ACC112 (cell line): ENCODE results near the gene REEP5.
"Not testable (repeated sequence)": the region's sequence is repeated elsewhere in the genome, so short reads cannot be mapped to it uniquely, and the experiment has no call there.

ENCODE experiments used
- H2AFZ ChIP-seq: fragments of 200-600 bp; sonication (generic); one replicate; pipeline ENCODE4 v1.6.0; 2017; ENCODE audit warnings: antibody characterized with exemption, low read length; ENCODE audit not compliant: unreplicated experiment
- H3K27ac ChIP-seq: fragments of 200-600 bp; sonication (generic); 2 replicates; pipeline ENCODE4 v1.5.1; 2014; ENCODE audit warnings: low read depth, mild to moderate bottlenecking, antibody characterized with exemption, low read length, moderate library complexity
- H3K27me3 ChIP-seq: fragments of 200-600 bp; sonication (generic); 2 replicates; pipeline ENCODE4 v1.6.1; 2014; ENCODE audit warnings: mild to moderate bottlenecking, antibody characterized with exemption, low read length, moderate library complexity, mixed read lengths; ENCODE audit not compliant: insufficient read depth
- H3K36me3 ChIP-seq: fragments of 200-600 bp; sonication (generic); 2 replicates; pipeline ENCODE4 v1.6.1; 2016; ENCODE audit warnings: mild to moderate bottlenecking, antibody characterized with exemption, low read length, moderate library complexity, mixed read lengths; ENCODE audit not compliant: insufficient read depth
- H3K4me1 ChIP-seq: fragments of 200-600 bp; sonication (generic); one replicate; pipeline ENCODE4 v1.6.1; 2016; ENCODE audit warnings: low read length, mixed read lengths; ENCODE audit not compliant: insufficient read depth, unreplicated experiment, control insufficient read depth
- H3K4me3 ChIP-seq: fragments of 200-600 bp; sonication (generic); 2 replicates; pipeline ENCODE4 v1.5.1; 2014; ENCODE audit warnings: mild to moderate bottlenecking, low read depth, low read length
- H3K79me2 ChIP-seq: fragments of 200-600 bp; sonication (generic); one replicate; pipeline ENCODE4 v1.6.0; 2016; ENCODE audit warnings: low read length; ENCODE audit not compliant: control insufficient read depth, unreplicated experiment, insufficient read depth

The REEP5 gene

GRCh38 chr5:112917453-112917995 is 4.5 kb downstream of the REEP5 start:
- H3K79me2 ChIP-seq = peaks cover 66% of the 10 kb centered on the region
- H3K36me3 ChIP-seq = peaks cover 16% of the 10 kb centered on the region

GRCh38 chr5:112915831-112916230 is 6.2 kb downstream of the REEP5 start:
- Histone ChIP-seq H3K27ac (no peak overlapping the region), H3K4me3 (no peak overlapping the region), H2AFZ (no peak overlapping the region), H3K4me1 (peaks cover 46% of the 10 kb centered on the region), H3K27me3 (no peaks in the 10 kb centered on the region), H3K79me2 (peaks cover 73% of the 10 kb centered on the region), H3K36me3 (peaks cover 17% of the 10 kb centered on the region)

More at GRCh38 chr5:112917453-112917995, 4.5 kb downstream of the REEP5 start:
- Histone ChIP-seq H2AFZ (no peak overlapping the region), H3K27ac (no peak overlapping the region), H3K27me3 (no peaks in the 10 kb centered on the region), H3K4me3 (no peak overlapping the region), H3K4me1 (peaks cover 48% of the 10 kb centered on the region)

- no peaks in the 10 kb centered on the region for H3K27me3 ChIP-seq
- H2AFZ ChIP-seq = no peak overlapping the region
- H3K79me2 ChIP-seq = peaks cover 68% of the 10 kb centered on the region
- H3K4me3 ChIP-seq = no peak overlapping the region
- 0 out of 2 replicates have a peak overlapping the region, but pooled peaks have one; percentile 36 for H3K27ac ChIP-seq
- H3K4me1 ChIP-seq = peaks cover 35% of the 10 kb centered on the region
- H3K36me3 ChIP-seq = peaks cover 19% of the 10 kb centered on the region
These were observed 7.4 kb downstream of the REEP5 start for GRCh38 chr5:112914584-112914983.

- Histone ChIP-seq H3K27ac (no peak overlapping the region), H2AFZ (no peak overlapping the region), H3K79me2 (peaks cover 60% of the 10 kb centered on the region), H3K4me1 (peaks cover 18% of the 10 kb centered on the region), H3K27me3 (no peaks in the 10 kb centered on the region), H3K36me3 (peaks cover 17% of the 10 kb centered on the region), H3K4me3 (no peak overlapping the region)
These were observed 11.5 kb downstream of the REEP5 start for GRCh38 chr5:112910529-112910928.

- peaks cover 17% of the 10 kb centered on the region for H3K36me3 ChIP-seq
These were observed 13.2 kb downstream of the REEP5 start for GRCh38 chr5:112908854-112909253.

GRCh38 chr5:112907166-112907631 is 14.8 kb downstream of the REEP5 start:
- H2AFZ ChIP-seq = no peak overlapping the region
- peaks cover 14% of the 10 kb centered on the region for H3K36me3 ChIP-seq
- no peaks in the 10 kb centered on the region for H3K4me1 ChIP-seq
- H3K27ac ChIP-seq = no peak overlapping the region
- peaks cover 63% of the 10 kb centered on the region for H3K79me2 ChIP-seq
- no peaks in the 10 kb centered on the region for H3K27me3 ChIP-seq
- H3K4me3 ChIP-seq = no peak overlapping the region

More at GRCh38 chr5:112908854-112909253, 13.2 kb downstream of the REEP5 start:
- no peak overlapping the region for H3K27ac ChIP-seq
- H2AFZ ChIP-seq = no peak overlapping the region
- no peaks in the 10 kb centered on the region for H3K27me3 ChIP-seq
- peaks cover 3% of the 10 kb centered on the region for H3K4me1 ChIP-seq
- no peak overlapping the region for H3K4me3 ChIP-seq
- peaks cover 53% of the 10 kb centered on the region for H3K79me2 ChIP-seq

GRCh38 chr5:112906637-112907036 is 15.4 kb downstream of the REEP5 start:
- H3K27ac ChIP-seq = no peak overlapping the region
- H3K79me2 ChIP-seq = peaks cover 60% of the 10 kb centered on the region
- no peak overlapping the region for H3K4me3 ChIP-seq
- no peaks in the 10 kb centered on the region for H3K4me1 ChIP-seq
- H3K27me3 ChIP-seq = no peaks in the 10 kb centered on the region
- no peak overlapping the region for H2AFZ ChIP-seq
- H3K36me3 ChIP-seq = peaks cover 14% of the 10 kb centered on the region

- not testable (repeated sequence) for H3K27ac ChIP-seq, H3K4me1 ChIP-seq, H3K27me3 ChIP-seq, H2AFZ ChIP-seq, H3K4me3 ChIP-seq
- H3K79me2 ChIP-seq = peaks cover 50% of the 10 kb centered on the region
- peaks cover 14% of the 10 kb centered on the region for H3K36me3 ChIP-seq
These were observed 17.0 kb downstream of the REEP5 start for GRCh38 chr5:112904996-112905395.

GRCh38 chr5:112902561-112902960 is 19.5 kb downstream of the REEP5 start:
- H3K4me1 ChIP-seq = no peaks in the 10 kb centered on the region
- H3K79me2 ChIP-seq = peaks cover 38% of the 10 kb centered on the region
- H3K4me3 ChIP-seq = no peak overlapping the region
- no peaks in the 10 kb centered on the region for H3K27me3 ChIP-seq
- peaks cover 10% of the 10 kb centered on the region for H3K36me3 ChIP-seq
- H3K27ac ChIP-seq = no peak overlapping the region
- H2AFZ ChIP-seq = no peak overlapping the region

GRCh38 chr5:112895682-112896081 is 26.3 kb downstream of the REEP5 start:
- H3K79me2 ChIP-seq = peaks cover 11% of the 10 kb centered on the region
- H3K27me3 ChIP-seq = no peaks in the 10 kb centered on the region
- no peak overlapping the region for H3K4me3 ChIP-seq
- no peaks in the 10 kb centered on the region for H3K4me1 ChIP-seq
- no peak overlapping the region for H2AFZ ChIP-seq
- H3K36me3 ChIP-seq = peaks cover 6% of the 10 kb centered on the region
- no peak overlapping the region for H3K27ac ChIP-seq

GRCh38 chr5:112892776-112893175 is 29.3 kb downstream of the REEP5 start:
- no peaks in the 10 kb centered on the region for H3K27me3 ChIP-seq
- no peaks in the 10 kb centered on the region for H3K4me1 ChIP-seq
- H2AFZ ChIP-seq = no peak overlapping the region
- no peak overlapping the region for H3K4me3 ChIP-seq
- H3K36me3 ChIP-seq = peaks cover 10% of the 10 kb centered on the region
- peaks cover 15% of the 10 kb centered on the region for H3K79me2 ChIP-seq
- no peak overlapping the region for H3K27ac ChIP-seq
